ENCODE results near the gene PHKA1.
"Not testable (repeated sequence)": the region's sequence is repeated elsewhere in the genome, so short reads cannot be mapped to it uniquely, and the experiment has no call there.

Gene PHKA1

DNA sequence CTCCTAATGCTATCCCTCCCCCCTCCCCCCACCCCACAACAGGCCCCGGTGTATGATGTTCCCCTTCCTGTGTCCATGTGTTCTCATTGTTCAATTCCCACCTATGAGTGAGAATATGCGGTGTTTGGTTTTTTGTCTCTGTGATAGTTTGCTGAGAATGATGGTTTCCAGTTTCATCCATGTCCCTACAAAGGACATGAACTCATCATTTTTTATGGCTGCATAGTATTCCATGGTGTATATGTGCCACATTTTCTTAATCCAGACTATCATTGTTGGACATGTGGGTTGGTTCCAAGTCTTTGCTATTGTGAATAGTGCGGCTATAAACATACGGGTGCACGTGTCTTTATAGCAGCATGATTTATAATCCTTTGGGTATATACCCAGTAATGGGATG is 44.6 kb downstream of the PHKA1 start:
- DNase-seq (ENCODE audit: extremely low read depth in 1 of 2, low read depth in 1 of 2) = not testable (repeated sequence)

DNA sequence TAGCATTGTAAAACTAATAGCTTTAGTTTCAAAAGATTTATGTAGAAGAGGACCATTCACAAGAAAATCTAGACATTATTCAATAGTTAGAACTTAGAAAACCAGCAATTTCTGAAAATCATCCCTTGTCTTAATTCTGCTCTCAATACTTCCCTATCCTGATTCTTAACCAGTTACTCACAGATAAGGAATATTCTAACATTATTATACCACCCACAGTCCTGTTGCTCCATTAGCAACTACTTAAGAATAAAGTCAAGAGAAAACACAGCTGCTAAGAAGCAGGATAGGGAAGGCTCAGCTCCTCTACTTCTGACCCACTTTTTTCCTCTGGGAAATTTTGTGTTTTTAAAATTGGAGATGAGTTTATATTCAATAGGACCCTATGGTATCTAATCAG is 47.7 kb downstream of the PHKA1 start:
- DNase-seq (ENCODE audit: extremely low read depth in 1 of 2, low read depth in 1 of 2) = no peak

DNA sequence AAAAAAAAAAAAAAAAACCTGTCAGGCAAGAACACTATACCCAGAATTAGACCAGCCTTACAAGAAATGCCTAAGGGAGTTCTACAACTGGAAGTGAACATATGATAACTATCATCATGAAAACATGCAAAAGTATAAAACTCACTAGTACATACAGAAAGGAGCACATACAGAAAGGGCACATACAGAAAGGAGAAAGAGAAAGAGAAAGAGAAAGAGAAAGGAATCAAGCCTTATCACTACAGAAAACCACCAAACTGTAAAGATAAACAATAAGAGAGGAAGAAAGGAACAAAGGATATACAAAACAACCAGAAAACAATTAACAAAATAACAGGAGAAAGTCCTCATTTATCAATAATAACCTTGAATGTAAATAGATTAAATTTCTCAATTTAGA is 50.4 kb downstream of the PHKA1 start:
- no peak for DNase-seq (ENCODE audit: extremely low read depth in 1 of 2, low read depth in 1 of 2)

DNA sequence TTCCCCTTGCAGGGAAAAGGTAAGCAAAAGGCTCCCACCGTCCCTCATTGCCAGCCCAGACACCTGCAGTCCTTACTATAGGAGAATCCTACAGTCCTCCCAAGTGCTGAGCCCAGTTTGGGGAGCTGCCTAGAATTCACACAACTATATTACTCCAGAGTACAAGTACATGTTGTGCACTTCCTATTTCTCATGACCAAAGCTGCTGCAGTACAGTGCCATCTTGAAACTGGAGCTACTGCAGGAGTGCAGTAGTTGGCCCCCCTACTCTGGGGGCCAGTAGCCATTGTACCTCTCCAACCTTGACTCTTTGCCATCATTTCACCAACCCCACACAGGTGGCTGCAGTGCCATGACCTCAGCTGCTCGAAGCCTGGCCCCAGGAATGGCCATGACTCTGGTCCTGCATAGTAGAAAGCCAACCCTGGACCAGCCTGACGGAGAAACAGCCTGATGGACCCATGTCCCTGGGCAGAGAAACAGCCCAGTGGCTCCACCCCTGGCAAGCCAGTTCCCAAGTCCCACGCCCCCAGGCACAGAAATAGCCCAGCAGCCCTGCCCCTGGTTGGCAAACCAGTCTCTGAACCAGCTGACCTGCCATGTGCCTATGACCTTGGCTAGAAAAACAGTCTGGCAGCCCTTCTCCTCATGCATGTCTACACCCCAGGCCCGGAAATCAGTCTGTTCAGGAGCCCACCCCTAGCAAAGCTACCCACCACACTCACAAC is 51.9 kb downstream of the PHKA1 start:
- DNase-seq (ENCODE audit: extremely low read depth in 1 of 2, low read depth in 1 of 2) = no peak

DNA sequence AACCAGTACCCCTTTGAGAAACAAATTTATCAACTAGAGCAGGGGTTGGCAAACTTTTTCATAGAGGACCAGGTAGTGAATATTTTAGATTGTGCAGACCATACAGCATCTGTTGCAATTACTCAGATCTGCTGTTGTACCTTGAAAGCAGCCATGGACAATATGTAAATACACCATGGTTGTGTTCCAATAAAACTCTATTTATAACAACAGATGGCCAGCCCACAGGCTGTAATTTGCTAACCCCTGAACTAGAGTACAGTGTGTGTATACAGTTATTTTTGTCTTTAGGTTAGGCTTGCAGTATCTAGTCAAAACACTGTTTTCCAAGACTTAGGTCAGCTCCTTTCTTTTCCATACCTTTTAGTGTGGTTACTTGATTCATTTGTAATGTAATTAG is 54.4 kb downstream of the PHKA1 start:
- DNase-seq (ENCODE audit: extremely low read depth in 1 of 2, low read depth in 1 of 2) = no peak

DNA sequence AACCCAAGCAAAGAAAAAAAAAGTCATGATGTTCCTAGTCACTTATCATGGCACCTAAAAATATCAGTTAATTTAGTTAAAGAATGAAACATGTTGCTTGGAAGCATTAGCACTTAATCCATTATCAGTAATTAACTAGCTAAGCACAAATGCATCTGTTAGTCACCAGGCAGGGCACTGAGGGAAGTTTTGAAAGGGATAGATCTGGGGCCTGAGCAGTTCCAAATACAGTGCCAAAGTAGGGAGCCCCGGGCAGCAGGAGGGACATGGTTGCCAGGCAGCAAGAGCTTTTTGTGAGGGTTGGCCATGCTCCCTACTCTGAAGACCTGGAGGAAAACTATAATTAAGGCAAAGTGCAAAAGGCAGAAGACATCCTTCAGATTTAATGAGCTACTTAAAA is 62.0 kb downstream of the PHKA1 start:
- DNase-seq (ENCODE audit: extremely low read depth in 1 of 2, low read depth in 1 of 2) = no peak

DNA sequence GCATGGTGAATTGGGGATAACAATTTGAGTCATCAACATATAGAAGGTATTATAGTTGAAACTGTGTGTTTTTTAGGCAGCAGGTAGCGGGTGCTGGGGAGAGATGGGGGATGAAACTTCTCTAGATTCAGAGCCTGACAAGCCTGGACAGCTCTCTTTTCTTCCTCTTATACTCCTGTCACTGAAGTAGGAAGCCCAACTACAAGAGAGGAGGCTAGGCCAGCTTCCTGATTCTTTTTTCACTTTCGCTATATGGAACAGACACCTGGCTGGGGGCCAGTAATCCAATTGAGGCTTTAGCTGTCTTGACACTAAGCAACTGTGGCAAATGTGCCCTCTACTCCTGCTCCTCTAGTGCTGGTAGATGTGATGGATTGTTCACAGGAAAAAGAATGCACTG is 69.2 kb downstream of the PHKA1 start:
- no peak for DNase-seq (ENCODE audit: extremely low read depth in 1 of 2, low read depth in 1 of 2)

DNA sequence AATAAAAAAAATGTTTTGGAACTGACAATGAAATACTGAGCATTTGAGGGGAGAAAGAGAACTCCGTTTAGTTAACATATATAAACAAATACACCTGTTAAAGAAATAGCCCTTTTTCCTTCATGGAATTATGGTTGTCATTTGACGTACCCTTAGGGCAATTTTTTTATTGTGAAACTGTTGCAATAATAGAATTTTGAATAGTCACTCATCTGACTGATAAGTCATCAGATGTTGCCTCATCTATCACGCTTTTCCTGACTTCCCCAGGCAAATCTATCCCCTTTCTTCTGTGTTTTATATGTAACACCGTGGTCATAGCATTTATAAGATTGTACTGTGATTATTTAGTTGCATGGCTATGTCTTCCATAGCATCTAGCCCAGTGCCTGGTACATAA is 72.5 kb downstream of the PHKA1 start:
- no peak for DNase-seq (ENCODE audit: extremely low read depth in 1 of 2, low read depth in 1 of 2)

DNA sequence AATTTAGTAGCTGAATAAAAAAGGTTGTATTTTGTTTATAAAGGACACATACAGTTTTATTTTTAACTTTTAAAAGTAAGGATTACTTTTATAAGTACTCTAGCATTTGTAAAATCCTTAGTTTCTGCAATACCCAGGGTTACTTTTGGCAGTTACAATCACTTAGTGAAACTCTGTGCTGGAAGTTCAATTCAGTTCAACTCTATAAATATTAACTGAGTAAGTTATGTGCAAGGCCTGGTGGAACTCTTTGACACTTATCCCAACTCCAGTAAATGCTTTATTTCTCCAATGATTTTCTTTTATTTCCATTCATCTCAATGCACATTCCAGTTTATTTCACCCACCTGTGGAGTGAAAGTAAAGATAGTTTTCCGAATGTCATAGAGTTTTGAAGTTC is 78.2 kb downstream of the PHKA1 start:
- DNase-seq (ENCODE audit: extremely low read depth in 1 of 2, low read depth in 1 of 2) = no peak

DNA sequence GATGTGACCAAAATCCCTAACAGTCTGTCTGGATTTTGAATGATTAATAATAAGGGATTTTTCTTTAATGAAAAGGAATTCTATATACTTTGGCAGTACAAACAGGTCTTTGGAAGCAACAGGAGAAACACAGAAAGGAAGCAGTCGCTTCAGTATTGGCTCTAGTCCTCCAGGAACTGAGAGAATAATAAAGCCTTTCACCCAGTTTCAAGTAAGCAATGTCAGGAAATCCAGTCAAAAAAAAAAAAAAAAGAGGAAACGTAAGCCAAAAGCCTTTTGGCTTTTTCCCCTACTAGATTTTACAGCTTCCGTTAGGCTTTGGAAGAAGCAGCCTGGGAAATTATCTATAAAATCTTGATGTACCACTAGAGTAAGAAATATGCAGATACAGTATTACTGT is 79.8 kb downstream of the PHKA1 start:
- DNase-seq (ENCODE audit: extremely low read depth in 1 of 2, low read depth in 1 of 2) = no peak

DNA sequence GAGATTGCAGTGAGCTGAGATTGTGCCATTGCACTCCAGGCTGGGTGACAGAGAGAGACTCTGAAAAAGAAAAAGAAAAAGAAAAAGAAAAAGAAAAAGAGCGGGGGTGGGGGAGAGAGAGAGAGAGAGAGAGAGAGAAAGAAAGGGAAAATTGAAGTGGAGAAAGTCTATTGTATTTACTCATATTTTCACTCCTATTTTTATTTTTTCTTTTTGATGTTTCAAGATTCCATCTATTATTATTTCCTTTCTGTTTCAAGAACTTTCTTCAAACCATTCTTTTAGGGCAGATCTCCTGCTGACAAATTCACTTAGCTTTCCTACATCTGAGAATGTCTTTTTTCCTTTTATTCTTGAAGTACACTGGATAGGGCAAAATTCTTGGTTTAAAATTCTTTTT is 83.9 kb downstream of the PHKA1 start:
- DNase-seq (ENCODE audit: extremely low read depth in 1 of 2, low read depth in 1 of 2) = no peak

DNA sequence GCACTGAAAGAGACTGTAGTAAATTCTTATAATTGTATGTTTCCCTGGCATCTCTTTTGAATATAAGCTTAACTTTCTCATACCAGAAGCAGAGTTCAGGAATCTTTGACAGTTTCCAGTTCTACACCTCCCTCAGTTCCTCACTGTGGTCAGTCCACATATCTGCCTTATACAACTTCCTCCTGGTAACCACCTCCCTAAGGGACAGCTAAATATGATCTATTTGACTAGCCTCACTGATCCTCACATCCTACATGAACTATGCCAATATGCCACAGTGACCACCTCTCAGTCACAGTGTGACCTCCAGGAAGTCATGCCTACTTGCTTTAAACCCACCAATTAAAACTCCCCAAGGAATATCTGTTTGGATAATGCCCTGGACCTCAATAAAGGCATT is 89.9 kb downstream of the PHKA1 start:
- no peak for DNase-seq (ENCODE audit: extremely low read depth in 1 of 2, low read depth in 1 of 2)

DNA sequence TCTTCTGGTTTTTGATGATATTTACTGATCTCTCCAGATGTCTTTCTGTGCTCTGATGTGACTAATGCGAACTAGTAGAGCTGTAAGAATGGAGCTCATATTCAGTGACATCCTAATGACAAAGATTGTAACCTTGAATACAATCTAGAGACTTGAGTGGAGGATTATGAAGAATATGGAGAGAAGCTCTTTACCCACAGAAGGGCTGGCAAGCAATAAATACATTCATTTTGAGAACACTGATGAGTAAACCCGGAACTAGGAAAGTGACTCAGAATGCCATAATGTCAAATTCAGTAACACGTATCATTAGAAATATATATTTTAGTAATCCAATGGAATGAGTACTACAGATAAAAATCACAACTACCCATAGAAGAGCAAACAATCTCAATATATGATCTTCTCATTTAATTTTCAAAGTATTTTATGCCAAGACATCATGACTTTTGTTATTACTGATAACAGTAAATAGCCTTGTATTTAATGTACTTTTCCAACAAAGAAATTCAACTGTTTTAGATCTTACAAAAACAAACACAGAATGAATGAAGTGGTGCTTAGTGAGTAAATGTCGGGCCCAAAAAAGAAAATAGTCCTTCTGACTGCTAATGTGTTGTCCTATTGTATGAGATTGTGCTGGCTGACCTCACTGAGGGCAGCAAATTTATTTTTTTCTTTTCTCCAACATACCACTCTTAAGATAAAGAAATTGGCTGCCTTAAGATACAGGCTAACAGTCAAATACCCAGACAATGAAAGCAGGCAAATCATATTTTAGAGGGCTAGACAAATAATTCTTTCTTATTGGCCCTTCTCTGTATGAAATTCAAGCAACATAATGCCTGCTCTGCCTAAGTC is 92.3 kb downstream of the PHKA1 start:
- DNase-seq (ENCODE audit: extremely low read depth in 1 of 2, low read depth in 1 of 2) = no peak

DNA sequence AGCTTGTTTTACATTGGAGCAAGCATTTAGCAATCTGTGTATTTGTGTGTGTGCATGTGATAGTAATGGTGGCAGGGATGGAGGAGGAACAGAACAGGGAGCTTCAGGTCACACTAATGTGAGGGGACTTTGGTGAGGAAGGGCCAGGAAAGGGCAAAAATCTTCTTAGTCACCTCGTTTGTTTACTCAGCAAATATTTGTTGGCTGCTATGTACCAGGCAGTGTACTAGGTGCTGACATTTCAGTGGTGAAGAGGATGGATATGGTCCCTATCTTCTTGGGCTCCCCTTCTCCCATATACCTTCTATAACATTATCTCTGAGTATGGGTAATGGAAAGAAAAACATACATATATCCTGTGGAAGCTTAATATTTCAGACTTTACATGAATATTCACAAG is 92.9 kb downstream of the PHKA1 start:
- DNase-seq (ENCODE audit: extremely low read depth in 1 of 2, low read depth in 1 of 2) = no peak

DNA sequence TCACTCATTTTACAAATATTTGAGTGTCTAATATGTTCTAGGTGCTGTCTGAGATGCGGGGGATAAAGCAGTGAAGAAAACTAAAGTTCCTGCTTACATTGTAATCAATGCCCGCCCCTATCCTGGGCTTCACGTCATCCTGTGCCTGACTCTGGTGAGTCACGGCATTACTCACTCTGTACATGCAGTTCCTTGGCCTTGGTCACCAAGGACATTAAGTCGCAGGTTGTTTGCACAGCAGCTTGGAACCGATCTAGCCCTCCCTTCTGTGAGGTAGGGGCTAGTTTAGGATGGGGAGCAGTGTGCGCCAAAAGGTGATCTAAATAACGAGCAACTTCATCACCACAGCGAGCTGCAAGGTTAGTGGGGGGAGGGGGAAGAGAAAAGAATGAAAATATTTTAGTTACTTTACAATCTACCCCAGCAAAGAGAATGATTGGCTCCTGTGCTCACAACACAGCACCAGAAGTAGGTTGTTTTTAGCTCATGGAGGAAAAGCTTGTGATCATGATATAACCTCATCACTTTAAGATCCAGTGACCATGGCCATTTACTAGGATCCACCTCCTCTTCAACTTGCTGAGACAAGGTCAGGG is 93.5 kb downstream of the PHKA1 start:
- DNase-seq (ENCODE audit: extremely low read depth in 1 of 2, low read depth in 1 of 2) = peak; percentile 25 to 50

DNA sequence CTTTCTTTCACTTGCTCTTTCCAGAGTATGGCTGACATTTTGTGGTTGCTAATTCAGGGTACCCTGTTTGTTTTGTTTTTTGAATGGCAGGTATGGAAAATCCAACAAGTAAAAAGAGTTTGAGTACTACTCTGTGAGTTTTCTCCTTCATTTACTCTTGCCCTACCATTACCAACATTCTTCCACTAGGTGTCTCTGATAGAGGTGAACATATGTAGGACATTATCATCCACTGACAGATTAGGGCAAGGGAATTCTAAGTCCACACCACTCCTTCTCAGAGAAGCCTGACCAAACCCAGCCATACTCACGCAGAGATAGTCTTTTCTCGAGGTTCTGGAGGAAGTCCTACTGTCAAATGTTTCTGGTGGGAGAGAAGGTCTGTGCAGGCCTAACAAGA is 104.8 kb downstream of the PHKA1 start:
- no peak for DNase-seq (ENCODE audit: extremely low read depth in 1 of 2, low read depth in 1 of 2)

DNA sequence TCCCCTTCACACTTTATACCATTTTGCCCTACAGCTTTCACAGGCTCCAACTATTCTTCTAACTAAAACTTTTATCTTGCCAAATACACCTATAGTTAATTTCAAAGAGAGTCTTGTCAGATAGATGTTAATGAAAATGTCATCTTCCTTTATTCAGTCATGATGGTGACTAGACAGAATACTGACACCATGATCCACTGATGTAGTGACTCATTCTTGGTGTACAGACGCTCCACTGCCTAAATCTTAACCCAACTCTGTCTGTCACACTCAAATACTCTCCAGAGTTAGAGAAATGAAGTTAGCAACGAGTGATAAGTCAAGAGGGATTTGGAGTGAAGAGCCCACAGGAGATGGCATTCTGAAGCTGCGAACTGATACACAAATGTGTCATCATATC is 109.4 kb downstream of the PHKA1 start:
- no peak for DNase-seq (ENCODE audit: extremely low read depth in 1 of 2, low read depth in 1 of 2)

DNA sequence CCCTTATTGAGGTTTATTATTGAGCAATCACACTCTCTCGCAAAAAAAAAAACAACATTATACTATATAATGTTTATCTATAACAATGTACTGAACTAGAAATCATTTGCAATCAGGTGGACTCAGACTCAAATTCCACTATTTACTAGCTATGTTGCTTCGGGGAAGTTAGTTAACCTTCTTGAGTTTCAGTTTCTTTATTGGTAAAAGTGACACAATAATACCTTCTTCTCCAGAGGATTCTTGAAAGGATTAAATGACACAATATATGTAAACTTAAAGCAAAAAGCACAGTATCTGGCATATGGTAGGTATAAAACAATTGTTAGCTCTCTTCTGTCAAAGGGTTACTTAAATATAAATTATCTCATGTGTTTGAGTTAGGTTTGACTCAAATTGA is 110.0 kb downstream of the PHKA1 start:
- no peak for DNase-seq (ENCODE audit: extremely low read depth in 1 of 2, low read depth in 1 of 2)

DNA sequence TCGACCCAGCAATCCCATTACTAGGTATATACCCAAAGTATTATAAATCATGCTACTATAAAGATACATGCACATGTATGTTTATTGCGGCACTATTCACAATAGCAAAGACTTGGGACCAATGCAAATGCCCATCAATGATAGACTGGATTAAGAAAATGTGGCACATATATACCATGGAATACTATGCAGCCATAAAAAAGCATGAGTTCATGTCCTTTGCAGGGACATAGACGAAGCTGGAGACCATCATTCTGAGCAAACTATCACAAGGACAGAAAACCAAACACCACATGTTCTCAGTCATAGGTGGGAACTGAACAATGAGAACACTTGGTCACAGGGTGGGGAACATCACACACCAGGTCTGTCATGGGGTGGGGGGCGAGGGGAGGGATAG is 123.1 kb downstream of the PHKA1 start:
- DNase-seq (ENCODE audit: extremely low read depth in 1 of 2, low read depth in 1 of 2) = not testable (repeated sequence)

DNA sequence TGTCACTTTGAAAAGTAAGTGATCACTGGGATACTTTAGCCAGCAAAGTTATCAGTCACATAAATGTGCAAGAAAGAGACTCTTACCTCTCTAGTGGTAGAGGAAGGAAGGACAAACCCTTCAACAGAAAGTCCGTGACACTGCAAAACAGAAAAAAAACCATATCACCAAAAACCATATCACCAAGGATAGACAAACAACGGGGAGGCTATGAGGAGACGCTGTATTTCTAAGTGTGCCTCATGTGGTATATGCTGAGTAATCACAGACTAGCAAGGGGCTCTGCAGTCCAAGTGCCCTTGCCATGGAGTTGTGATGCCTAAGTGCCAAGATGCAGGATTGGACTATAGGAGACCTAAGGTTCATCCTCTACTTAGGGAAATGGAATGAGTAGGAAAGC is 129.9 kb downstream of the PHKA1 start:
- no peak for DNase-seq (ENCODE audit: extremely low read depth in 1 of 2, low read depth in 1 of 2)

DNA sequence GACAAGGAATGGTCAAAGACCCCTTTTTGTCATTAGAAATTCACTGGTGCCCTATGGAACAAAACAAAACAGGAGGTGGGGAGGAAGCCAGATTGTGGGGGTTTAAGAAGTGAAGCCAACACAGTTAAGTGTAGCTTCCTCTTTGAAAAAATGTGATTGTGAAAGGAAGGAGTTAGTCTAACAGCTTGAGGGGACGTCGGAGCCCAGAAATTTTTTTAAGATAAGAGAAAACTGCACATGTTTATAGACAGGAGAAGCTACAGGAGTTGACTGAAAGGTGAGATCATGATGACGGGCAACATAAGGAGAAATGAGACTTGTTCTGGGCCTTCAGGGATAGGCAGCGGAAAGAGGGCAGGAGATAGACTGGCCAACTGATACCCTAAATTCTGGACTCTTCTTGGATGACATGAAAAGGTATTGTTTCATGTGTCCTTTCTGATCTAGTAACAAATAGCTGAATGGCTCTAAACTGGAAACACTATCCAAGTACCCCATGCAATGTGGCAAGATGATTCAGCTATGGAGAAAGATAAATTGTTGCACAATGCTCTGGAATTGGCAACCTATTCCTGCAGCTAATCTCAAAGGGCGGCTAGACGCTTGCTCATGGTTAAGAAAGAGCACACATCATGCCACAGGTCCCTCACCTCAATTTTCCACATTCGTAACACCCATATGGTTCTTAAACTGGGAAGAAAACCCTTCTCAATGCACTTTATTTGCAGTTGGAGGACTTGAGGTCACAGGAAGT is 137.8 kb downstream of the PHKA1 start:
- no peak for DNase-seq (ENCODE audit: extremely low read depth in 1 of 2, low read depth in 1 of 2)

All from stimulated activated CD8-positive, alpha-beta memory T cell treated with anti-CD3 and anti-CD28 coated beads, Interleukin-7, amount 100 ng/mL, for 48 hours (primary cell).